Vagina (tissue), 2 donors: ENCODE data around the gene TBC1D32.

ENCODE experiments used
- POLR2AphosphoS5 ChIP-seq, 2 donors: sonication (generic); formaldehyde crosslinking; IDR thresholded peaks; one replicate each; pipeline ENCODE4 v1.9.0; 2017; ENCODE audit warnings: antibody characterized with exemption in 2 of 2, mild to moderate bottlenecking in 2 of 2, low read depth in 1 of 2; ENCODE audit not compliant: insufficient read depth in 1 of 2
- TF ChIP-seq, protein P1 (sequence below), 3 experiments: fragments of 450-650 bp in 2 of 3; fragments of 200-600 bp in 1 of 3; sonication (generic) in 1 of 3; IDR thresholded peaks; one replicate each; pipeline ENCODE4 v1.5.1; 2017 to 2019; ENCODE audit warnings: antibody characterized with exemption in 3 of 3, mild to moderate bottlenecking in 2 of 3, moderate library complexity in 2 of 3

DNA sequence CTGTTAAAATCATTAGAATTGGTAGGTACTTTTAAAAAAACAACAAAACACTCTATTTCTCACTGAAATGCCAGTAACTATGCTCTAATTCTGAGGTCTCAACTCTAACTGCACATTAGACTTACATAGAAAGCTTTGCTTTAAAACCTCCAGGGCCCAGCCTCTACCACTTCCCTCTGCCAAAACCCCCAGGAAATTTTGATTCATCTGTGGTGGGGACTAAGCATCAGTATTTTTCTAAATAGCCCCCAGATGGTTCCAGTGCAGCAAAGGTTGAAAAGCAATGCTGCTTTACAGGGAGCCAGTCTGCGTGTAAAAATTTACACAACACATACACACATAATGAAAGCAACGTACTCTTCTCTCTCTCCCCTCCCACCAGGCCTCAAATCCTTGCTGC, 3.8 kb downstream of the TBC1D32 start:
- no peak for TF ChIP-seq POLR2AphosphoS5 (IDR thresholded peaks at IDR 0.05; ENCODE audit: insufficient read depth in 1 of 2, low read depth in 1 of 2)
- TF ChIP-seq, protein P1, sequence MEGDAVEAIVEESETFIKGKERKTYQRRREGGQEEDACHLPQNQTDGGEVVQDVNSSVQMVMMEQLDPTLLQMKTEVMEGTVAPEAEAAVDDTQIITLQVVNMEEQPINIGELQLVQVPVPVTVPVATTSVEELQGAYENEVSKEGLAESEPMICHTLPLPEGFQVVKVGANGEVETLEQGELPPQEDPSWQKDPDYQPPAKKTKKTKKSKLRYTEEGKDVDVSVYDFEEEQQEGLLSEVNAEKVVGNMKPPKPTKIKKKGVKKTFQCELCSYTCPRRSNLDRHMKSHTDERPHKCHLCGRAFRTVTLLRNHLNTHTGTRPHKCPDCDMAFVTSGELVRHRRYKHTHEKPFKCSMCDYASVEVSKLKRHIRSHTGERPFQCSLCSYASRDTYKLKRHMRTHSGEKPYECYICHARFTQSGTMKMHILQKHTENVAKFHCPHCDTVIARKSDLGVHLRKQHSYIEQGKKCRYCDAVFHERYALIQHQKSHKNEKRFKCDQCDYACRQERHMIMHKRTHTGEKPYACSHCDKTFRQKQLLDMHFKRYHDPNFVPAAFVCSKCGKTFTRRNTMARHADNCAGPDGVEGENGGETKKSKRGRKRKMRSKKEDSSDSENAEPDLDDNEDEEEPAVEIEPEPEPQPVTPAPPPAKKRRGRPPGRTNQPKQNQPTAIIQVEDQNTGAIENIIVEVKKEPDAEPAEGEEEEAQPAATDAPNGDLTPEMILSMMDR (IDR thresholded peaks at IDR 0.05): no peak
